Astrocyte (in vitro differentiated cells and primary cell): Measurements from ENCODE around the gene CNKSR1.

Experiments used
- CTCF ChIP-seq: IDR thresholded peaks from 2 replicates; pipeline ENCODE4 v1.5.1; 2011; ENCODE audit warnings: low read depth, mild to moderate bottlenecking, inconsistent platforms, low read length, moderate library complexity; ENCODE audit not compliant: insufficient read depth
- EZH2 ChIP-seq: IDR thresholded peaks from 2 replicates; pipeline ENCODE4 v1.6.1; 2012; ENCODE audit warnings: mild to moderate bottlenecking, low read length, inconsistent platforms; ENCODE audit not compliant: insufficient read depth

- TF ChIP-seq CTCF (no peak), EZH2 (no peak)
Measured at GRCh38 chr1:26129778-26130177, 47.5 kb upstream of the CNKSR1 start.
